Activated T-cell treated with anti-CD3 and anti-CD28 coated beads for 48 hours (primary cell): ENCODE measurements around the gene AKR1C3.
"Not testable (repeated sequence)": the region's sequence is repeated elsewhere in the genome, so short reads cannot be mapped to it uniquely, and the experiment has no call there.

Experiments
- DNase-seq: peaks from one replicate; pipeline ENCODE4 v3.0.0-alpha.2; 2020; ENCODE audit warnings: low read depth

Gene AKR1C3

DNA sequence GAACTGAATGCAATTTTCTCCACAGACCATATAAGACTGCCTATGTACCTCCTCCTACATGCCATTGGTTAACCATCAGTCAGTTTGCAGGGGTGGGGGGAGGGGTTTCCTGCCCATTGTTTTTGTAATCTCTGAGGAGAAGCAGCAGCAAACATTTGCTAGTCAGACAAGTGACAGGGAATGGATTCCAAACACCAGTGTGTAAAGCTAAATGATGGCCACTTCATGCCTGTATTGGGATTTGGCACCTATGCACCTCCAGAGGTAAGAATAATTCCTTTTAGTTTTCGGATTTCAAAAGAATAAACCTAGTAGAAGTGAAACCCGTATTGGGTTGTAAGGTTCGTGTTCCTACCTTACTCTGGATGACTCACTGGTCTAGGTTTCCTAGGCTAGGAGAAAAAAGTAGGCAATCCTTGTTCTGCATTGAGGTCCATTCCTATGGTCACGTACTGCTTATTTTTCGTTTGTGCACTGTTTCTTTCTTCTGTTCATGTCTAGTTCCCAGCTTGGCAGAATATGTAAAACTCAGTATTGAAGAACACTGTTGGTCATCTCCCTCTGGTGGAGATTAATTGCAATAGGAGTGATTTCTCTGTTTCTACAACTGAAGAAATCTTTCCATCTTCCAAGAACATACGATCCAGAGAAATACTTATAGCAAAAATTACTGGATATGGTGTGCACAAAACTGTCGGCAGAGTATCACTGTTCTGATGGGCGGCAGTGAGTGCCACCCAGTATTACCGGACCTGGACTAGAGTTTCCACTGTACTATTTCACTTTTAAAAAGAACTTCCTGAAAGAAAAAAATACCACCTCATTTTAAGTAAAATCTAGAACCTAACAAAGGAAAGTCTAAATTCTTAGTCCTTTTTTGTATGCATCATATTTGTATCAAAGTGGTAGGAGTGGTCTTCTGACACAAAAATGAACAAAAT is at the start of gene AKR1C3:
AKR1C3 (plus strand) TSS at position 150 of the 941 bp plus-strand sequence; CDS start at position 181, 31 bp downstream.
- DNase-seq, result no peak

DNA sequence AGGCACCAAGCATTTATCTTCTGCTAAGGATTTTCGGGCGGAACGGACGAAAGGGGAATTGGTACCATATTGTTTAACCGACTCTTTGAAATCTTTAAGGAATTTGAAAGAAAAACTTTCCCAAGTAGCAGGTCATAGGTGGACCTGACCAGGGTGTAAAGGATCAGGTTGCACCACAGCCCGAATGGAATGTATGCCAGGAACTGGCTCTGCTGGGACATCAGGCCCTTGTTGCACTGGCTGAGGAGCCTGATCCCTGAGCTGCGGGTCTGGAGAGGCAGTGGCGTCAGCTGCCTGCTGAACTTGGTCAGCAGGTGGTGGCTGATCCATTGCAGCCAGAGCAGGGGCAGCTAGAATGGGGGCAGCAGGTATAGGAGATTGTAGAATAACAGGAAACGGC is 49.1 kb upstream of the AKR1C3 start:
- no peak for DNase-seq

DNA sequence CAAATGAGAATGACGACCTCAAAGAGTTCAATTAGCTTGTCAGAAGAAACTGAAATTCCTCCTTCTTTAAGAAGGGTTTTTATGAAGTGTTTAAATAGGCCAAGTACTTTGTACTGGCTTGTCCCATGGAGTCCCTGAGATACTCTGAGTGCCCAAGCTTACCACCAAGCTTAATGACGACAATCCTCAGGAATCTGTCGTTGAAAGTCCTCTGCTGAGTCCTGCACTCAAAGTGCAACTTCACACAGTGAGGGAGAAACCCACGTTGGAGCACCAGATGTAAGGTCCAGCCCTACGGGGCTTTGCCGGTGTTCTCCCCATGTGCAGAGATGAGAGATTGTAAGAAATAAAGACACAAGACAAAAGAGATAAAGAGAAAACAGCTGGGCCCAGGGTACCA is 47.8 kb upstream of the AKR1C3 start:
- DNase-seq, result no peak

DNA sequence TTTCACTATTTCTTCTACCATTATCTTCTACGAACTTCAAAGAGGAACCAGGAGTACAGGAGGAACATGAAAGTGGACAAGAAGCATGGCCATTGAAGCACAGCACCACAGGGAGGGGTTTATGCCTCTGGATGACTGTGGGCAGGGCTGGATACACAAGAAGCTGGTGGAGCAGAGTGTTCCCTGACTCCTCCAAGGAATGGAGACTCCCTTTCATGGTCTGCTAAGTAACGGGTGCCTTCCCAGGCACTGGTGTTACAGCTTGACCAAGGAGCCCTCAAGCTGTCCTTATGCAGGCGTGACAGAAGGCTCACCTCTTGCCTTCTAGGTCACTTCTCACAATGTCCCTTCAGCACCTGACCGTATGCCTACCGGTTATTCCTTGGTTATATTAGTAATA is 47.2 kb upstream of the AKR1C3 start:
- not testable (repeated sequence) for DNase-seq

DNA sequence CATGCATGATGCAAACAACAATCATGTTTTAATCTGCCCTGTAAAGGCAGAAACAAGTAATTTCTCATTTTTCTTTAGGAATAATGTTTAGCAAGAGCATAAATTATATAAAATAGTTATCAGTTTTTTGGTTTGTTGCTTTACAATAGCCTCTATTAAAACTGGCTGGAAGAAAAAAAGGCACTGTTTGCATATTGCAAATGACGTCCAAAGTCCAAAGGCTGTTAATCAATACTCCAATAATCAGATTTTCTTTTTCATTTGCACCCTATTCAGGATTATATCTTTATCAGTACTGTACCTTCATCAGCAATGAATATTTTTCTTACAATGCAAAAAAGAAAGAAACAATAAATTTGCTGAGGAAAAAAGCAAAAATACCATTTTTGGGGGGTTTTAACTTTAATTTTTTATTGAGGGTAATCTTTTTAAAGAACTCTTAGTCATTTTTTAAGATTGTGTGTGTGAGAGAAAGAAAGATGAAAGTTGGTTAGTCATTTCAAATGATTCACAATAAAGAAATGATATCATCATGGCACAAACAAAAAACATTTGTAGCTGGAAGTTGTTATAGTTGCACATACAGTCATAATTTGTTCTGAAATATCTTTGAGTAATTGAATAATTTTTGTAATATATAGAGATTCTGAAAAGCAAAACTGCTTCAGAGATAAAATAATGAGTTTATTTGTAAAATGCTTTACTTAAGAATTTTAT is 46.1 kb upstream of the AKR1C3 start:
- no peak for DNase-seq

DNA sequence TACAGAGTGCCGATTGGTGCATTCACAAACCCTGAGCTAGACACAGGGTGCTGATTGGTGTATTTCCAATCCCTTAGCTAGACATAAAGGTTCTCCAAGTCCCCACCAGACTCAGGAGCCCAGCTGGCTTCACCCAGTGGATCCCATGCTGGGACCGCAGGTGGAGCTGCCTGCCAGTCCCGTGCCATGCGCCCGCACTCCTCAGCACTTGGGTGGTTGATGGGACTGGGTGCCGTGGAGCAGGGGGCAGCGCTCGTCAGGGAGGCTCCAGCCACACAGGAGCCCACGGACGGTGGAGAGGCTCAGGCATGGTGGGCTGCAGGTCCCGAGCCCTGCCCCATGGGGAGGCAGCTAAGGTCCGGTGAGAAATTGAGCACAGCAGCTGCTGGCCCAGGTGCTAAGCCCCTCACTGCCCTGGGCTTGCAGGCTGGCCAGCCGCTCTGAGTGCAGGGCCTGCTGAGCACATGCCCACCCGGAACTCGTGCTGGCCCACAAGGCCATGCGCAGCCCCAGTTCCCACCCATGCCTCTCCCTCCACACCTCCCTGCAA is 41.2 kb upstream of the AKR1C3 start:
- DNase-seq, result not testable (repeated sequence)

DNA sequence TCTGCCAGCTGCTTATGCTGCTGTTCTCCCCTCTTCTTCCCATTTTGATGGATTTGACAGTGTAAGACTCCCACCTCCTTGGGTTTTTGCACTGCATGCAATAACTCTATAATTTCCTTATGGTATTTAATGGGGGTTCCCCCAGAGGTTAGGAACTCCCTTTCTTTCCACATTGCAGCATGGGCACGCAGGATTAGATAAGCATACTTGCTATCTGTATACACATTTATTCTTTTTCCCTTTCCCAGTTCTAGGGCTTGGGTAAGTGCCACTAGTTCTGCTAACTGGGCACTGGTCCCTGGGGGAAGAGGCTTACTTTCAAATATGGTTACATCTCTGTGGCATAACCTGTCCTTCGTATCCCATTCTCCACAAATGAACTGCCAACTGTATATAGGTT is 39.4 kb upstream of the AKR1C3 start:
- DNase-seq, result not testable (repeated sequence)

DNA sequence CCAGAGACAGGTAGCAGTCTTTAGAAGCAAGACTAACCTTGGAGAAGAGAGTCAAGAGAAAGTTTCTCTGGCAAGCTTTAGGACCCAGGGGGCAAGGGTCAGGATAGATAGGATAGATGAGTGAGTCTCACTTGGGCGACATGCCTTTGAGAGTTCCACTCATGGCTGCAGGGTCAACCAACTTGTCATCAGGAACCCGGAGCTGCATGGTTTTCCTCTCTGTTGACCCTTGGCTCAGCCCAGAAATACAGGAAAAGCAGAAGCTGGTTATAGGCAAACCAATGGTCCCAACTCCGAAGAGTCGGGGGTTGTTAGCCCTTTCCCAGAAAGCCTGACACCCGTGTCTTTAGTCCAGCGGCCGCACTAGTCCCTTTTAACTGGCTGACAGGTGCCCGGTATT is 34.9 kb upstream of the AKR1C3 start:
- DNase-seq, result not testable (repeated sequence)

DNA sequence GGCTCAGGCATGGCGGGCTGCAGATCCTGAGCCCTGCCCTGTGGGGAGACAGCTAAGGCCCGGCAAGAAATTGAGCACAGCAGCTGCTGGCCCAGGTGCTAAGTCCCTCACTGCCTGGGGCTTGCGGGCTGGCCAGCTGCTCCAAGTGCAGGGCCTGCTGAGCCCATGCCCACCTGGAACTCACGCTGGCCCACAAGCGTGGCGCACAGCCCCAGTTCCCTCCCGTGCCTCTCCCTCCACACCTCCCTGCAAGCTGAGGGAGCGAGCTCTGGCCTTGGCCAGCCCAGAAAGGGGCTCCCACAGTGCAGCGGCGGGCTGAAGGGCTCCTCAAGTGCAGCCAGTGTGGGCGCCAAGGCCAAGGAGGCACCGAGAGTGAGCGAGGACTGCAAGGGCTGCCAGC is 33.4 kb upstream of the AKR1C3 start:
- not testable (repeated sequence) for DNase-seq

DNA sequence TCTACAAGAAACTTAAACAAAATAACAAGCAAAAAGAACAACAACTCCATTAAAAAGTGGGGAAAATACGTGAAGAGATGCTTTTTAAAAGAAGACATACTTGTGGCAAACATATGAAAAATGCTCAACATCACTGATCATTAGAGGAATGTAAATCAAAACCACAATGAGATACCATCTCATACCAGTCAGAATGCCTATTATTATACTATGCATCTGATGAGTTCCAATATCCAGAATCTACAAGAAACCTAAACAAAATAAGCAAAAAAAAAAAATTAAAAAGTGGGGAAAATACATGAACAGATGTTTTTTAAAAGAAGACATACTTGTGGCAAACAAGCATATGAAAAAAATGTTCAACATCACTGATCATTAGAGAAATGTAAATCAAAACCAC is 29.6 kb upstream of the AKR1C3 start:
- no peak for DNase-seq

DNA sequence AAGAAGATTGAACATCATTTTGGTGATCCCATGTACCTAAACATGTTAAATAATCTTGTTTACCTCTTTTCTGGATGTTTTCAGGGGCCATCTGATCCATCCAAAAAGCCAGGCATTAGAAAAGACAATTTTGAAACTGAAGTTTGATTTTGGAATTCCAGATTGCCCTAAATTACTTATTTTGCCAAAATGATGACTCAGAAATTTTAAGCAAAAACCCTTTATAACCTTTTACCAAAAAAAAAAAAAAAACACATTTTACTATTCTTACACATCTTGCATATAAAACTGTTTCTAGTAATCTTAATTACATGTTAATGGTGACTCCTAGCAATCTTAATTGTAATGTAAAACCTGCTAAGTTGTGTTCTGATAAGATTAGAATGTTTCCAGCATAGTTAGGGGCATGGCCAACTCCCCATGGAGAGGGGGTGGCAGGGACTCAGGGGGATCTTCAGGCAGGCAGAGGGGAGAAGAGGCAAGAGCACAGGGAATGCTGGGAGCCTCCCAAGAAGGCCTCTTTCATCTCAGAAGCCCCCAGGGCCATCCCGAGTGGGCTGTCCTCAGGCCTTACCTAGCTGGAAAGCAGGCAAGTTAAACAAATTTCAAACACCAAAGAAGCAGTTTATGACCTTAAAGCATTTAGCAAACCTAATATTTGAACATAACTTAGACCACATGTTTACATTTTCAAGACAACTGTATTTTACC is 25.8 kb upstream of the AKR1C3 start:
- no peak for DNase-seq

DNA sequence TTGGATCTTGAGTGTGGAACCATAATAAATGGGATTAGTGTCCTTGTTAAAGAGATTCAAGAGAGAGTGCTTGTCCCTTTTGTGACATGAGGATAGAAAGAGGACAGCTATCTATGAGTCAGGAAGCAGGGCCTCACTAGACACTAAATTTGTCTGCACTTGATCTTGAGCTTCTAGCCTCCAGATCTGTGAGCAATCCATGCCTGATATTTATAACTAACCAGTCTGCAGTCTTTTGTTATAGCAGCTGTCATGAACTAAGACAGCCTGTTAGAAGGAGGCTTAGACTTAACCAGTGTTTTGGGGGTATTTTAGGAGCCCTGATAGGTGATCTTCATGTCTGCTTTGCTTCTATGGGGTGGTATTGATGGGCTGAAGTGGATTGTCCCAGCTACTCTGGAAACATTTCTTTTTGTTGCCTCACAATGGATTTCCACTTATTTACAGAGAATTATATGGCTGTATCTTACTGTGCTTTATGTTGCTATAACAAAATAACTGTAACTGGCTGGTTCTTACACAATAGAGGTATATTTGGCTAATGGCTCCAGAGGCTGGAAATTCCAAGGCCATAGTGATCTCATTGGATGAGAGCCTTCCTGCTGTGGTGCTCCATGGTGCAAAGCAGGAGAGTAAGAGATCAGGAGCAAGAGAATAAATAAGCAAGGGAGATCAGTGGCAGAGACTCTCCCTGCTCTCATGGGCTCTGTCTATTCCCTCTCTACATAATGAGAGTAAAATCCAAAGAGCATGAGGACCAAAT is 23.4 kb upstream of the AKR1C3 start:
- no peak for DNase-seq

DNA sequence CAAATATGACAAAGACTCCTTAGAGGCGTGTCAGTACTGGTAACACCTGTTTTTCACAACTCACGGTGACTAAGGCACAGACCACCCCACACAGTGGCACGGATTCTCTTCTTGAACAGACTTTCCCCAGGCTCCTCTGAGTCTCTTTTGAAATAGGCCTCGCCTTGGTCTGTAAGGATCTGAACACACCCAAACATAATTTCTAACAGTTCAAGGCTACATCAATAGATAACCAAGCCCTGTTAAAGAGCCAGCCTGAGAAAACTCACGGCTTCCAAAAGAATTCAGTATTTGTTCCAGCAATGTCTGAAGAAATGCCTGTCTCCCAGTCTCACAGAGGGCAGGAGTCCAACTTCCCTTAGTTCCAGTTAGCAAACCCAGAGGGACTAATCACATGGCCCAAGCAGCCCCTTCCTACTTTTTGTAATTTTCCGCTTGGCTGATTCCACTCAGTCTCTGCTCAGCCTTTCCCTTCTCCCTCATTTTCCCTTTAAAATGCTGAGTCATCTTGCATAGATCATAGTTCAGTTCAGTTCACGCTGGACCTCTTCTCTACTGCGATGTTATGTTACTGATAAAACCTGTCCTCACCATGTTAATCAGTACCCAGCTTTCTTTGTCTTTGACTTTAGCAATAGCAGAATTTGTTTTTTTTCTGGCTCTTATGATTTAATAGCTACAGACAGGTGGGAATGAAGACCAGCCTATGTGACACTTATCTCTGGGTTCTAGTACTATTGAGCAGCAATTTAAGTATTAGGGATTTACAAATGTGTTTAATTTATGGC is 22.6 kb upstream of the AKR1C3 start:
- no peak for DNase-seq

DNA sequence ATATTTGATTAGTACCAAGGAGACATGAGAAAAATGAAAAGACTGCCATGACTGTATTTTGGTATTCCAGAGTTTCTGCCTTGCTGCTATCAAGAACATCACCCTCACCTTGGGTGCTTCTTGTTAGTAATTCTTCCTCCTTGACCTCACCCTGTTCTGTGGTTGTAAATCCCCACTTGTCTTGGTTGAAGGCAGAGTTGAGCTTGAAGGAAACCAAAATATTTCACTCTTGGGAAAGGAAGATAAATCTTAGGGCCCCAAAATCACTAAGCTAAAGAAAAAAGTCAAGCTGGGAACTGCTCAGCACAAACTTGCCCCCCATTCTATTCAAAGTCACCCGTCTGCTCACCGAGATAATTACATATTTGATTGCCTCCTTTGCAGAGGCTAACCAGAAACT is 20.6 kb upstream of the AKR1C3 start:
- DNase-seq, result no peak

DNA sequence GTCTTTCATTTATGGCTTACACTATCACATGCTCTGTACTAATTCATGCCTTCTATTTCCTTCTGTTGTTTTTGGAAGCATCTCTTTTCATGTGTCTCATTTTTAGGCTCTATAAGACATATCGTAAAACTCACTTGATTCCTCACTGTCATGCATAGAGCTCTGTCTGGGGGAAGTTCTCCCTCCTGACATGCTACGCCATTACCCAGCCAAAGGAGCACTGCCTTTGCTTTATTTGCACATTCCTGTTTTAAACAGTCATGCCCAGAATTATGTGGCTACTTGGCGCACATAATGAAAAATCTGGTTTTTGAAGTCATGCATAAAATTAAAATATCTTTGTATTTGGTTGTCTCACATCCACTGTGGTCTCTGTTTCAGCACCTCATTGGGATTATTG is 17.6 kb upstream of the AKR1C3 start:
- DNase-seq, result no peak

DNA sequence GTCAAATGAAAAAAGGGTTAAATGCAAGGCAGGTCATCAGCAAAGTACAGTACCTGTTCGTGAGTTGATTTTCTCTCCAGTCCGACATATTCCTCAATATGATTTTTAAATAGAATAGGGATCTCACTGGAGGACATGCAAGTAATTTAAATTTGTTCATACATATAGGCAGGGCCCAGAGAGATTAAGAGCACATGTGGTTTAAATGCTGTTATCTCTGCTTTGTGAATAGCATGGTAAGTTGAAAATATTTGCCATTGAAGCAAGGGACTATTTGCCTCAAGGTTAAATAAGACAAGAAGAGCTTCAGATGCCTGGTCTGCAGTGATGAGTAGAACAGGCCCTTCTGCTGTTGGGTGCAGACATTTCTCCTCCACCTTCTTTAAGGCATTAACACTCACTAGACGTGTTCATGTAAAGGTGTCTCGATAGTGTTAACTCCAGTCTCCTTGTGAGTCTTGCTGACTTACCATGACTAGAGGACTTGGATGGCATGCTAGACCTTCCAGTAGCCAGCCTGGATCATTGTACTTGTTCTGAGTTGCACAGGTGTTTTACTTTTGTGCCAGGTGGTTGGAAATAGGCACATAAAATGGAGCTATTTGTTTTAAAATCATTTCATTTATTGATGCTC is 15.6 kb upstream of the AKR1C3 start:
- no peak for DNase-seq

DNA sequence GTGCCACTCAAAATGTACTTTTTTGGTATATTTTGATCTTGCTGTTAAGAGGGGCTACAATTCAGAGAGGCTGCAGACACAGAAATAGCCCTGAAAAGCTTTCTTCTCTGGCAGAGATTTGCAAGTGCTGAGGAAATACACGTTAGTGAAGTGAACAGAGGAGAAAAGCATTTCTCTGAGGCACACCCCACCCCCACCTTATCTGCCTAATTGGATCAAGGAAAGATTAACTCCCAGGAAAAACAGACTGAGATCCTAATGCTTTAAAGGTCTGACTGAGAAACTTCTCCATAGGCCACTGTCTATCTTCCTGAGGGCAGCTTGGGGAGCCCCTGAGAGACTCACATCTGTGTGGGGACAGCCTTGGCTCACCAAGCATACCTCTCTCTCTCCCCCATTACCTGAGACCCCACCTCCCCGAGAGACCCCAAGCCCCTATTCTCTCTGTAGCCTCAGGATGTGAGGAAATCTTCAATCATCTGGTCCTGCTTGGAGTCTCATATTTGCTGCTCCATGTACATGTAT is 14.8 kb upstream of the AKR1C3 start:
- no peak for DNase-seq

DNA sequence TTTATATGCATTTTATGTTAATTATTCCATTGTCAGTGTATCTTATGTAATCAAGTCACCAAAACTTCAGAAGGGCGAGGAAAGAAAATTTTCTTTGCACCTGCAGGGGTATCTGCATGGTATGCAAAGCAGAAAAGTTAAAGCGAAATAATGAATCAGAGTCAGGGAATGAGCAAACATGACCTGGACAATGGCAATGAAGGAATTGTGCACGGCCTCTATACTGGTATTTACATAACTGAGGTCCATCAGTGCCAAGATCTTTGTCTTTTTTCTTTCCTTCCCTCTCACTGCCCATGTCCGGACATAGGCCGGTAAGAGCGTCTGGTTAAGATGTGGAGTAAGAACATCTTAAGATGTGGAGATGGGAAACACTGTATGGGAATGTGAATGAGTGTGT is 14.4 kb upstream of the AKR1C3 start:
- no peak for DNase-seq

DNA sequence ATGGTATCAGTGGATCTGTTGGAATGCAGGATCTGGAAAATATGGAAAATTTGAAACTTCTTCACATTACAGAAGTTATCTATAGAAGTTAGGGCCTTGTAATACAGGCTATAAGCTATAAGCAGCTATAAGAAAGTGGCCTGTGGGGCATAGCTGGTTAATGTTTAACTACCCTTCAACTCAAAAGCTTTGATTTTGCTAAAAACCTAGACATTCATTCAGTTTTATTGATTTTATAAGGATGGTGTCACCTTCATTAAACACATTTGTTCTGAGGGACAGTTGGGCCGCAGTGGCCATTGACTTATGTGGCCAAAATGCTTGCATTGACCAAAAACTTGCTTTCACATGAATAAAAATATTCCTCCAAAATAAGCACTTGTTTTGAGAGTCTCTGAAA is 13.1 kb upstream of the AKR1C3 start:
- no peak for DNase-seq

DNA sequence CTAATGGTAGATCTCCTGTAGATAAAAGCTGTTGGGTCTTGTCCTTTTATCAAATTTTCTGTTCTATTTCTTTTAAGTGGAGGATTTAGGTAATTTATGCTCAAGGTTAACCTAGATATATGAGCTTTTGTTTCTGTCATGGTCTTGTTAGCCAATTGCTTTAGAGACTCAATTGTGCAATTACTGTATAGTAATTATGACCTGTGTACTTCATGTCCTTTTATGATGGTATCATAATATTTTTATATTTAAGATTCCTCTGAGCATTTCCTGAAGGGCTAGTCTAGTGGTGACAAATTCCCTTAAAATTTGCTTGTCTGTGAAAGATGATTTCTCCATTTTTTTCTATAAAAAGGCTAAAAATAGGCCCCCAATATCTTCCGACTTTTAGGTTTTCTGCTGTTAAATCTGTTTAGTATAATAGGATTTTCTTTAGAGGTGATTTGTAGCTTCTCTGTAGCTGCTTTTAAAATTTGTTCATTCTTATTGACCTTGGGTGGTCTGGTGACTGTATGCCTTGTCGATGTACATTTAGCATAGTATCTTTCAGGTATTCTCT is 5.4 kb upstream of the AKR1C3 start:
- no peak for DNase-seq
